ENCODE measurements around the gene VAV2.

- TF ChIP-seq RCOR1 (IDR thresholded peaks at IDR 0.05; ENCODE audit: low read length) (no peak), MXI1 (IDR thresholded peaks at IDR 0.05; ENCODE audit: low read depth, low read length) (no peak), POLR2AphosphoS5 (IDR thresholded peaks at IDR 0.05; ENCODE audit: low read depth, low read length) (no peak), CTCF (IDR thresholded peaks at IDR 0.05) (no peak)
These were observed 115.3 kb downstream of the VAV2 start for GRCh38 chr9:133876836-133877235.

Measured in SK-N-SH (cell line).